ENCODE results near the gene ZRANB3. TPM values are rescaled to one million over a fixed set of nuclear protein-coding genes. Genes with fewer than 3 reads are reported as not detected.

ZRANB3 gene
- total RNA-seq, 1 experiment from 2014 or later: 11.3 TPM

- no peaks in the 10 kb centered on the region for H3K9me3 ChIP-seq (ENCODE audit: insufficient read depth, low read depth)
- H3K79me2 ChIP-seq (ENCODE audit: low read depth): no peaks in the 10 kb centered on the region
- H3K9me2 ChIP-seq (ENCODE audit: insufficient read depth): no peaks in the 10 kb centered on the region
- H3K4me2 ChIP-seq: no peak overlapping the region
- ChIA-PET POLR2A (ENCODE audit: unreplicated experiment) (no interaction called here), CTCF (no interaction called here)
- no peaks in the 10 kb centered on the region for H3K36me3 ChIP-seq (ENCODE audit: low read depth)
- no peaks in the 10 kb centered on the region for H3F3A ChIP-seq (ENCODE audit: insufficient read depth, low read depth)
- H3K4me1 ChIP-seq (replicated peaks; ENCODE audit: insufficient read depth): no peaks in the 10 kb centered on the region
- TF ChIP-seq EZH2 (IDR thresholded peaks at IDR 0.05; ENCODE audit: low read depth) (no peak), CTCF (conservative IDR thresholded peaks at IDR 0.05) (no peak)
- no peaks in the 10 kb centered on the region for H3K27me3 ChIP-seq (ENCODE audit: insufficient read depth, low read depth)
- no peak overlapping the region for H2AFZ ChIP-seq
- intact Hi-C loops (cut with micrococcal nuclease; ENCODE audit: unreplicated experiment): no loop called here
- H3K4me3 ChIP-seq: no peak overlapping the region
- no TSS peak for BruUV-seq (replicated peaks)
- H4K20me1 ChIP-seq (ENCODE audit: insufficient read depth): no peaks in the 10 kb centered on the region
- H3K27ac ChIP-seq: no peak overlapping the region
- no peak for DNase-seq
Measured at GRCh38 chr2:135285391-135285790, 245.6 kb downstream of the ZRANB3 start.

GRCh38 chr2:135281379-135281778 is 249.6 kb downstream of the ZRANB3 start:
- no peaks in the 10 kb centered on the region for H3K27me3 ChIP-seq (ENCODE audit: insufficient read depth, low read depth)
- no peaks in the 10 kb centered on the region for H3K36me3 ChIP-seq (ENCODE audit: low read depth)
- no peak for TF ChIP-seq EZH2 (IDR thresholded peaks at IDR 0.05; ENCODE audit: low read depth)
- TF ChIP-seq CTCF (conservative IDR thresholded peaks at IDR 0.05): no peak
- ChIA-PET CTCF (no interaction called here), POLR2A (ENCODE audit: unreplicated experiment) (no interaction called here)
- no peak overlapping the region for H3K4me2 ChIP-seq
- H3K4me3 ChIP-seq: no peak overlapping the region
- no peaks in the 10 kb centered on the region for H3K9me2 ChIP-seq (ENCODE audit: insufficient read depth)
- no peaks in the 10 kb centered on the region for H3K4me1 ChIP-seq (replicated peaks; ENCODE audit: insufficient read depth)
- H2AFZ ChIP-seq: no peak overlapping the region
- no peaks in the 10 kb centered on the region for H3F3A ChIP-seq (ENCODE audit: insufficient read depth, low read depth)
- intact Hi-C loops (cut with micrococcal nuclease; ENCODE audit: unreplicated experiment): no loop called here
- no peaks in the 10 kb centered on the region for H3K79me2 ChIP-seq (ENCODE audit: low read depth)
- no peak for DNase-seq
- no peaks in the 10 kb centered on the region for H4K20me1 ChIP-seq (ENCODE audit: insufficient read depth)
- H3K27ac ChIP-seq: no peak overlapping the region
- no peaks in the 10 kb centered on the region for H3K9me3 ChIP-seq (ENCODE audit: insufficient read depth, low read depth)
- BruUV-seq (replicated peaks): no TSS peak

- no peaks in the 10 kb centered on the region for H3F3A ChIP-seq (ENCODE audit: insufficient read depth, low read depth)
- ChIA-PET POLR2A (ENCODE audit: unreplicated experiment) (no interaction called here), CTCF (no interaction called here)
- no peaks in the 10 kb centered on the region for H3K36me3 ChIP-seq (ENCODE audit: low read depth)
- no peak overlapping the region for H2AFZ ChIP-seq
- BruUV-seq (replicated peaks): no TSS peak
- intact Hi-C loops (cut with micrococcal nuclease; ENCODE audit: unreplicated experiment): no loop called here
- no peak overlapping the region for H3K4me2 ChIP-seq
- no peaks in the 10 kb centered on the region for H3K9me3 ChIP-seq (ENCODE audit: insufficient read depth, low read depth)
- no peaks in the 10 kb centered on the region for H3K27me3 ChIP-seq (ENCODE audit: insufficient read depth, low read depth)
- TF ChIP-seq EZH2 (IDR thresholded peaks at IDR 0.05; ENCODE audit: low read depth) (no peak), CTCF (conservative IDR thresholded peaks at IDR 0.05) (no peak)
- H3K79me2 ChIP-seq (ENCODE audit: low read depth): no peaks in the 10 kb centered on the region
- no peak for DNase-seq
- H3K4me3 ChIP-seq: no peak overlapping the region
- no peak overlapping the region for H3K27ac ChIP-seq
- no peaks in the 10 kb centered on the region for H3K4me1 ChIP-seq (replicated peaks; ENCODE audit: insufficient read depth)
- no peaks in the 10 kb centered on the region for H3K9me2 ChIP-seq (ENCODE audit: insufficient read depth)
- no peaks in the 10 kb centered on the region for H4K20me1 ChIP-seq (ENCODE audit: insufficient read depth)
Measured at GRCh38 chr2:135279209-135279608, 251.8 kb downstream of the ZRANB3 start.
